ENCODE data around the gene GAA. TPM values are rescaled to one million over a fixed set of nuclear protein-coding genes. Genes with fewer than 3 reads are reported as not detected.
"Not testable (repeated sequence)": the region's sequence is repeated elsewhere in the genome, so short reads cannot be mapped to it uniquely, and the experiment has no call there.

Gene GAA
- total and polyA plus RNA-seq, 10 of the 15 experiments (the other 5 are each of a cell fraction or from before 2014, with no cell fraction given) = 0.18 to 10.5 (median 4.1) TPM

DNA sequence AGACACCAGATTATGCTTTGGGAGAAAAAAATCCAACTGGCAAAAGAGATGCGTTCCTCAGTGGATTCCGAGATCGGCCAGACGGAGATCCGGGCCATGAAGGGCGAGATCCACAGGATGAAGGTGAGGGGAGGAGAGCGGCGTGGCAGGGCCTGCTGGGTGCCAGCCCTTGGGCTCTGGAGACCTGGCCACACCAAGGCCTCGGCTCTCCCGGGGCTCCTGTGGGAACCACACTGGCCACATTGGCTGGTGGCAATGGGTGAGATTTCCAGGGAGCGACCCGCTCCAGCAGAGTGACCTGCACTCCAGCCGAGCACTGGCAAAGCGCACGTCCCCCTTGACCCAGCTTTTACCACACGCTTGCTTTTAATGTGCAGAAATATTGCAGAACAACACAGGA is 11.6 kb upstream of the GAA start:
- H3K79me2 ChIP-seq (ENCODE audit: control insufficient read depth, insufficient read depth, low read length) = no peaks in the 10 kb centered on the region
- WGBS (ENCODE audit: insufficient coverage, insufficient replicate concordance, low lambda C conversion rate, missing lambda C conversion rate) = 46% methylated on average over 16 of the region's 16 CpGs
- ChIA-PET POLR2A (no interaction called here), SMC1A (ENCODE audit: uncharacterized antibody, unreplicated experiment) (no interaction called here), RAD21 (ENCODE audit: unreplicated experiment) (no interaction called here), CTCF (no interaction called here)
- no peak overlapping the region for H3K27ac ChIP-seq (ENCODE audit: control insufficient read depth, insufficient read depth)
- H3K9me3 ChIP-seq (replicated peaks; ENCODE audit: control insufficient read depth, insufficient read depth, low read length) = no peaks in the 10 kb centered on the region
- ATAC-seq = no peak
- in situ Hi-C loops (cut with MboI) = no loop called here
- H4K20me1 ChIP-seq (ENCODE audit: control insufficient read depth, insufficient read depth) = no peaks in the 10 kb centered on the region
- TF ChIP-seq RELA (IDR thresholded peaks at IDR 0.05; ENCODE audit: borderline replicate concordance, partially characterized antibody) (no peak), ZNF207 (IDR thresholded peaks at IDR 0.05; ENCODE audit: borderline replicate concordance) (no peak), FOXK2 (IDR thresholded peaks at IDR 0.05) (no peak)
- TF ChIP-seq, protein P1, sequence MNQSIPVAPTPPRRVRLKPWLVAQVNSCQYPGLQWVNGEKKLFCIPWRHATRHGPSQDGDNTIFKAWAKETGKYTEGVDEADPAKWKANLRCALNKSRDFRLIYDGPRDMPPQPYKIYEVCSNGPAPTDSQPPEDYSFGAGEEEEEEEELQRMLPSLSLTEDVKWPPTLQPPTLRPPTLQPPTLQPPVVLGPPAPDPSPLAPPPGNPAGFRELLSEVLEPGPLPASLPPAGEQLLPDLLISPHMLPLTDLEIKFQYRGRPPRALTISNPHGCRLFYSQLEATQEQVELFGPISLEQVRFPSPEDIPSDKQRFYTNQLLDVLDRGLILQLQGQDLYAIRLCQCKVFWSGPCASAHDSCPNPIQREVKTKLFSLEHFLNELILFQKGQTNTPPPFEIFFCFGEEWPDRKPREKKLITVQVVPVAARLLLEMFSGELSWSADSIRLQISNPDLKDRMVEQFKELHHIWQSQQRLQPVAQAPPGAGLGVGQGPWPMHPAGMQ (IDR thresholded peaks at IDR 0.05; ENCODE audit: borderline replicate concordance) = no peak
- TF ChIP-seq, protein P2, sequence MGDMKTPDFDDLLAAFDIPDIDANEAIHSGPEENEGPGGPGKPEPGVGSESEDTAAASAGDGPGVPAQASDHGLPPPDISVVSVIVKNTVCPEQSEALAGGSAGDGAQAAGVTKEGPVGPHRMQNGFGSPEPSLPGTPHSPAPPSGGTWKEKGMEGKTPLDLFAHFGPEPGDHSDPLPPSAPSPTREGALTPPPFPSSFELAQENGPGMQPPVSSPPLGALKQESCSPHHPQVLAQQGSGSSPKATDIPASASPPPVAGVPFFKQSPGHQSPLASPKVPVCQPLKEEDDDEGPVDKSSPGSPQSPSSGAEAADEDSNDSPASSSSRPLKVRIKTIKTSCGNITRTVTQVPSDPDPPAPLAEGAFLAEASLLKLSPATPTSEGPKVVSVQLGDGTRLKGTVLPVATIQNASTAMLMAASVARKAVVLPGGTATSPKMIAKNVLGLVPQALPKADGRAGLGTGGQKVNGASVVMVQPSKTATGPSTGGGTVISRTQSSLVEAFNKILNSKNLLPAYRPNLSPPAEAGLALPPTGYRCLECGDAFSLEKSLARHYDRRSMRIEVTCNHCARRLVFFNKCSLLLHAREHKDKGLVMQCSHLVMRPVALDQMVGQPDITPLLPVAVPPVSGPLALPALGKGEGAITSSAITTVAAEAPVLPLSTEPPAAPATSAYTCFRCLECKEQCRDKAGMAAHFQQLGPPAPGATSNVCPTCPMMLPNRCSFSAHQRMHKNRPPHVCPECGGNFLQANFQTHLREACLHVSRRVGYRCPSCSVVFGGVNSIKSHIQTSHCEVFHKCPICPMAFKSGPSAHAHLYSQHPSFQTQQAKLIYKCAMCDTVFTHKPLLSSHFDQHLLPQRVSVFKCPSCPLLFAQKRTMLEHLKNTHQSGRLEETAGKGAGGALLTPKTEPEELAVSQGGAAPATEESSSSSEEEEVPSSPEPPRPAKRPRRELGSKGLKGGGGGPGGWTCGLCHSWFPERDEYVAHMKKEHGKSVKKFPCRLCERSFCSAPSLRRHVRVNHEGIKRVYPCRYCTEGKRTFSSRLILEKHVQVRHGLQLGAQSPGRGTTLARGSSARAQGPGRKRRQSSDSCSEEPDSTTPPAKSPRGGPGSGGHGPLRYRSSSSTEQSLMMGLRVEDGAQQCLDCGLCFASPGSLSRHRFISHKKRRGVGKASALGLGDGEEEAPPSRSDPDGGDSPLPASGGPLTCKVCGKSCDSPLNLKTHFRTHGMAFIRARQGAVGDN (IDR thresholded peaks at IDR 0.05) = no peak
- H2AFZ ChIP-seq (ENCODE audit: control insufficient read depth, low read depth, low read length) = no peak overlapping the region
- no peak overlapping the region for H3K9ac ChIP-seq (ENCODE audit: control insufficient read depth, insufficient read depth, low read length)
- H3K27me3 ChIP-seq (replicated peaks in 1 of 2; ENCODE audit: control insufficient read depth in 2 of 2, insufficient read depth in 2 of 2, low read length in 1 of 2) = no peaks in the 10 kb centered on the region; a peak in 1 of 4 replicates
- BruUV-seq (replicated peaks) = no TSS peak
- FAIRE-seq = no peak
- no peak overlapping the region for H3K4me2 ChIP-seq (ENCODE audit: control insufficient read depth, insufficient read depth)
- no peak overlapping the region for H3K4me3 ChIP-seq
- intact Hi-C loops (cut with micrococcal nuclease; ENCODE audit: unreplicated experiment) = no loop called here
- no peak for DNase-seq (ENCODE audit: low read depth, low spot score)
- H3K36me3 ChIP-seq (ENCODE audit: control insufficient read depth in 2 of 2, insufficient read depth in 2 of 2, low read length in 1 of 2) = no peaks in the 10 kb centered on the region
- H3K4me1 ChIP-seq (ENCODE audit: control insufficient read depth, insufficient read depth, low read length) = no peaks in the 10 kb centered on the region

- in situ Hi-C loops (cut with MboI); POLR2A ChIA-PET: not testable (repeated sequence)
Measured at GRCh38 chr17:80090164-80090563, 11.2 kb upstream of the GAA start.

More at GRCh38 chr17:80090164-80090563, 11.2 kb upstream of the GAA start:
- FAIRE-seq; RAD21 ChIA-PET (ENCODE audit: unreplicated experiment); H2AFZ ChIP-seq (ENCODE audit: control insufficient read depth, low read depth, low read length); BruUV-seq (replicated peaks); SMC1A ChIA-PET (ENCODE audit: uncharacterized antibody, unreplicated experiment); H3K27ac ChIP-seq (ENCODE audit: control insufficient read depth, insufficient read depth); H3K4me3 ChIP-seq; H3K9me3 ChIP-seq (replicated peaks; ENCODE audit: control insufficient read depth, insufficient read depth, low read length); H3K9ac ChIP-seq (ENCODE audit: control insufficient read depth, insufficient read depth, low read length); DNase-seq (ENCODE audit: low read depth, low spot score); ATAC-seq; H4K20me1 ChIP-seq (ENCODE audit: control insufficient read depth, insufficient read depth); H3K27me3 ChIP-seq (replicated peaks in 1 of 2; ENCODE audit: control insufficient read depth in 2 of 2, insufficient read depth in 2 of 2, low read length in 1 of 2); intact Hi-C loops (cut with micrococcal nuclease; ENCODE audit: unreplicated experiment); H3K4me1 ChIP-seq (ENCODE audit: control insufficient read depth, insufficient read depth, low read length); H3K36me3 ChIP-seq (ENCODE audit: control insufficient read depth in 2 of 2, insufficient read depth in 2 of 2, low read length in 1 of 2); H3K4me2 ChIP-seq (ENCODE audit: control insufficient read depth, insufficient read depth); H3K79me2 ChIP-seq (ENCODE audit: control insufficient read depth, insufficient read depth, low read length): not testable (repeated sequence)
- CTCF ChIA-PET = interaction anchor here (2.1 kb wide), 1 partner anchor 11 kb away, joined by 6 read pairs; the partner anchor contains the start of gene GAA
- 63% methylated on average over 23 of the region's 44 CpGs for WGBS (ENCODE audit: insufficient coverage, insufficient replicate concordance, low lambda C conversion rate, missing lambda C conversion rate)

All from GM12878 (cell line).